SK-N-SH (cell line): Measurements from ENCODE around the gene RNFT1. TPM values are rescaled to one million over a fixed set of nuclear protein-coding genes. Genes with fewer than 3 reads are reported as not detected.
"Not testable (repeated sequence)": the region's sequence is repeated elsewhere in the genome, so short reads cannot be mapped to it uniquely, and the experiment has no call there.

Experiments
- CTCF ChIA-PET: fragments of 300-600, 350-600 bp; formaldehyde crosslinking; extraction: SDS; loops from one replicate; lab custom pipeline; 2021; lab: Yijun Ruan, JAX
- POLR2A ChIA-PET: fragments of 350-600 bp; sonication (Branson Sonifier 250); formaldehyde crosslinking; extraction: SDS; loops from one replicate; lab custom pipeline; 2020; ENCODE audit warnings: antibody characterized with exemption, inconsistent platforms; lab: Yijun Ruan, JAX
- DNase-seq: peaks from one replicate; pipeline ENCODE4 v3.0.0; 2012
- H2AFZ ChIP-seq: fragments of 200-600 bp; sonication (generic); 2 replicates; pipeline ENCODE4 v1.8.1; 2016; ENCODE audit warnings: antibody characterized with exemption, mild to moderate bottlenecking, low read depth
- H3F3A ChIP-seq: fragments of 200-600 bp; sonication (generic); replicated peaks from 2 replicates; pipeline ENCODE3; 2016; ENCODE audit warnings: antibody characterized with exemption, mild to moderate bottlenecking; ENCODE audit not compliant: insufficient read depth
- H3K27ac ChIP-seq, 2 experiments: fragments of 200-500 bp in 1 of 2; fragments of 200-600 bp in 1 of 2; sonication (Bioruptor generic) in 1 of 2; sonication (generic), shearing (Covaris generic) in 1 of 2; 2 replicates each; pipeline versions ENCODE4 v1.5.1 to v1.6.1; 2014 to 2016; ENCODE audit warnings: low read depth in 2 of 2, inconsistent platforms in 1 of 2, low read length in 1 of 2, mild to moderate bottlenecking in 1 of 2, mixed read lengths in 1 of 2
- H3K27me3 ChIP-seq: fragments of 200-600 bp; sonication (generic), shearing (Covaris generic); 2 replicates; pipeline ENCODE4 v1.6.1; 2016; ENCODE audit warnings: mixed run types; ENCODE audit not compliant: insufficient read depth
- H3K36me3 ChIP-seq, 2 experiments: fragments of 200-500 bp in 1 of 2; fragments of 200-600 bp in 1 of 2; sonication (Bioruptor generic) in 1 of 2; sonication (generic) in 1 of 2; replicated peaks in 1 of 2; 2 replicates each; pipeline versions ENCODE3 to v1.5.1; 2014 to 2016; ENCODE audit warnings: low read length in 1 of 2, mild to moderate bottlenecking in 1 of 2; ENCODE audit not compliant: insufficient read depth in 2 of 2, control insufficient read depth in 1 of 2
- H3K4me1 ChIP-seq, 2 experiments: fragments of 200-500 bp in 1 of 2; fragments of 200-600 bp in 1 of 2; sonication (Bioruptor generic) in 1 of 2; sonication (generic), shearing (Covaris generic) in 1 of 2; 2 replicates each; pipeline versions ENCODE4 v1.5.1 to v1.6.1; 2014 to 2016; ENCODE audit warnings: low read depth in 1 of 2, low read length in 1 of 2, mixed run types in 1 of 2; ENCODE audit not compliant: insufficient read depth in 2 of 2, control insufficient read depth in 1 of 2
- H3K4me2 ChIP-seq: fragments of 200-600 bp; sonication (generic), shearing (Covaris generic); 2 replicates; pipeline ENCODE4 v1.6.1; 2017; ENCODE audit warnings: mixed run types
- H3K4me3 ChIP-seq, 2 experiments: fragments of 200-500 bp in 1 of 2; fragments of 200-600 bp in 1 of 2; sonication (Bioruptor generic) in 1 of 2; sonication (generic), shearing (Covaris generic) in 1 of 2; 2 replicates each; pipeline versions ENCODE4 v1.5.1 to v1.8.1; 2014 to 2016; ENCODE audit warnings: low read depth in 2 of 2, inconsistent platforms in 1 of 2, low read length in 1 of 2, mild to moderate bottlenecking in 1 of 2, mixed read lengths in 1 of 2, moderate library complexity in 1 of 2
- H3K79me2 ChIP-seq: fragments of 200-600 bp; sonication (generic); 2 replicates; pipeline ENCODE4 v1.8.1; 2017; ENCODE audit warnings: mild to moderate bottlenecking; ENCODE audit not compliant: insufficient read depth
- H3K9ac ChIP-seq: fragments of 200-600 bp; sonication (generic); 2 replicates; pipeline ENCODE4 v1.6.1; 2017; ENCODE audit warnings: mixed run types
- H3K9me2 ChIP-seq: fragments of 200-600 bp; sonication (generic); 2 replicates; pipeline ENCODE4 v1.6.1; 2017; ENCODE audit warnings: mixed run types
- H3K9me3 ChIP-seq: fragments of 200-600 bp; sonication (generic); 2 replicates; pipeline ENCODE4 v1.6.1; 2017; ENCODE audit warnings: mixed run types, mild to moderate bottlenecking, moderate library complexity
- H4K20me1 ChIP-seq: fragments of 200-600 bp; sonication (generic); 2 replicates; pipeline ENCODE4 v1.6.1; 2017; ENCODE audit warnings: mild to moderate bottlenecking, mixed run types; ENCODE audit not compliant: insufficient read depth
- ELF1 ChIP-seq: IDR thresholded peaks from 2 replicates; pipeline ENCODE4 v1.4.0; 2012
- EP300 ChIP-seq, 2 experiments: IDR thresholded peaks; 2 replicates each; pipeline versions ENCODE4 v1.4.0 to v1.6.1; 2012; ENCODE audit warnings: borderline replicate concordance in 1 of 2, low read depth in 1 of 2, low read length in 1 of 2
- MAX ChIP-seq: IDR thresholded peaks from 2 replicates; pipeline ENCODE4 v1.4.0; 2012; ENCODE audit warnings: low read depth
- MEF2A ChIP-seq: IDR thresholded peaks from 2 replicates; pipeline ENCODE4 v1.4.0; 2012; ENCODE audit warnings: low read depth, borderline replicate concordance
- MXI1 ChIP-seq: IDR thresholded peaks from 2 replicates; pipeline ENCODE4 v1.6.1; 2012; ENCODE audit warnings: mild to moderate bottlenecking, low read depth, low read length, improper control_type of control experiment
- PBX3 ChIP-seq: IDR thresholded peaks from 2 replicates; pipeline ENCODE4; 2012
- POLR2AphosphoS5 ChIP-seq: IDR thresholded peaks from 2 replicates; pipeline ENCODE4 v1.6.1; 2012; ENCODE audit warnings: low read depth, low read length
- RAD21 ChIP-seq: IDR thresholded peaks from 2 replicates; pipeline ENCODE4 v1.6.1; 2012; ENCODE audit warnings: mild to moderate bottlenecking, low read length
- TAF1 ChIP-seq: IDR thresholded peaks from 2 replicates; pipeline ENCODE4 v1.6.1; 2012; ENCODE audit warnings: low read depth, mild to moderate bottlenecking, low read length, moderate library complexity, borderline replicate concordance
- TEAD4 ChIP-seq: IDR thresholded peaks from 2 replicates; pipeline ENCODE4 v1.4.0; 2012; ENCODE audit warnings: mild to moderate bottlenecking, borderline replicate concordance; ENCODE audit not compliant: insufficient read depth
- WGBS: methylation state at CpG from one replicate; pipeline ENCODE4 v1.1.6; 2017; ENCODE audit warnings: low lambda C conversion rate; 5-methylcytosine and 5-hydroxymethylcytosine counted together
- polyA plus RNA-seq, 3 experiments: library from polyadenylated mRNA; depleted of rRNA; stranded (reverse); fragments of >200 nt; gene quantifications; 2 replicates each; pipeline ENCODE4 v1.2.3, GENCODE V29; 2012

Gene RNFT1
- polyA plus RNA-seq, 1 of the 3 experiments (the other 2 are of a cell fraction), result 11.8 TPM

DNA sequence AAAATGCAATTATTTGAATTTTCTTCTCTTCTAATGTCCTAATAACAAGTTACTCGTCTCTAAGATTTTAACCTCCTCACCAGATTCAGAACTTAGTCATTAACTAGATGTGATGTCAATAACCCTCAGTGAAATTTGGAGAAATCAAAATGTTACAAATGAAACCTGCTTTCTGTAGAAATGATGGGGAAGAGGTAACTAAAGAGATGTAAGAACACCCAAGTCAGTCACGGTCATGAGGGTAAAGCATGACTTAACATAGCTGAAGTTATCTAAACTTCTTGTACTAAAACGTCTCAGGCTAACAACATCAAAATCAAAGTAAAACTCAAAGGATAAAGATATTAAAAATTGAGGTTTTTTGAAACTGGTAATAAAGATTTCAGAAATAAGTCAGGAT, 9.7 kb downstream of the RNFT1 start:
- no peaks in the 10 kb centered on the region for H3K79me2 ChIP-seq
- no peak overlapping the region for H3K27ac ChIP-seq
- H3K9me2 ChIP-seq, result no peaks in the 10 kb centered on the region
- H3K9ac ChIP-seq, result no peak overlapping the region
- H2AFZ ChIP-seq, result no peak overlapping the region
- no peak overlapping the region for H3K4me2 ChIP-seq
- H3K4me3 ChIP-seq, result no peak overlapping the region
- TF ChIP-seq ELF1, result no peak
- TF ChIP-seq MEF2A, result no peak
- no peak for TF ChIP-seq MXI1
- TF ChIP-seq EP300 (IDR thresholded peaks at IDR 0.05; ENCODE audit: borderline replicate concordance in 1 of 2, low read depth in 1 of 2, low read length in 1 of 2), result no peak
- TF ChIP-seq TEAD4, result no peak
- TF ChIP-seq MAX, result no peak
- TF ChIP-seq POLR2AphosphoS5, result no peak
- no peaks in the 10 kb centered on the region for H3K27me3 ChIP-seq
- peaks cover 9% of the 10 kb centered on the region for H3F3A ChIP-seq
- WGBS, result 82% methylated on average over 3 of the region's 3 CpGs
- ChIA-PET POLR2A (no interaction called here), CTCF (interaction anchor here (1.5 kb wide), 1 partner anchor 10 kb away, joined by 3 read pairs; the partner anchor contains the start of gene RNFT1)
- H3K36me3 ChIP-seq, result peaks cover 63 to 66% of the 10 kb centered on the region in 2 experiments
- no peaks in the 10 kb centered on the region for H3K9me3 ChIP-seq
- H3K4me1 ChIP-seq, result no peaks in the 10 kb centered on the region
- no peaks in the 10 kb centered on the region for H4K20me1 ChIP-seq
- DNase-seq, result no peak

GRCh38 chr17:59950049-59950448, 14.5 kb downstream of the RNFT1 start:
- ChIA-PET POLR2A (no interaction called here), CTCF (interaction anchor here (0.6 to 2.6 kb wide), 5 partner anchors 15 to 196 kb away, joined by 3 to 10 read pairs (median 3); partner anchors contain the start of gene RNFT1)
- Histone ChIP-seq H3K4me2 (no peak overlapping the region), H3K27me3 (no peaks in the 10 kb centered on the region), H3K36me3 (peaks cover 80 to 83% of the 10 kb centered on the region in 2 experiments), H2AFZ (no peak overlapping the region), H3K4me1 (no peaks in the 10 kb centered on the region), H3K9me3 (no peaks in the 10 kb centered on the region), H3K9ac (no peak overlapping the region), H3F3A (peaks cover 20% of the 10 kb centered on the region), H3K4me3 (no peak overlapping the region), H4K20me1 (no peaks in the 10 kb centered on the region), H3K9me2 (no peaks in the 10 kb centered on the region), H3K79me2 (no peaks in the 10 kb centered on the region), H3K27ac (no peak overlapping the region)
- no peak for TF ChIP-seq RAD21
- TF ChIP-seq TAF1, result no peak
- TF ChIP-seq PBX3, result no peak
- WGBS, result 96% methylated on average over 3 of the region's 3 CpGs
- no peak for DNase-seq

- Histone ChIP-seq H3F3A (peaks cover 13% of the 10 kb centered on the region), H3K36me3 (peaks cover 76 to 80% of the 10 kb centered on the region in 2 experiments)
- H4K20me1 ChIP-seq, H3K79me2 ChIP-seq, H3K4me3 ChIP-seq, CTCF ChIA-PET, H3K27me3 ChIP-seq, DNase-seq, H3K4me1 ChIP-seq, H2AFZ ChIP-seq, H3K9ac ChIP-seq, H3K9me3 ChIP-seq, H3K9me2 ChIP-seq, H3K4me2 ChIP-seq, POLR2A ChIA-PET, H3K27ac ChIP-seq: not testable (repeated sequence)
- WGBS, result 87% methylated on average over 4 of the region's 4 CpGs
Measured at GRCh38 chr17:59947310-59947709, 17.2 kb downstream of the RNFT1 start.

GRCh38 chr17:59946433-59946832, 18.1 kb downstream of the RNFT1 start:
- H3K9me2 ChIP-seq, H3K4me2 ChIP-seq, H3K79me2 ChIP-seq, H3K27me3 ChIP-seq, H4K20me1 ChIP-seq, H2AFZ ChIP-seq, H3K9me3 ChIP-seq, H3K4me1 ChIP-seq, DNase-seq, POLR2A ChIA-PET, H3K4me3 ChIP-seq, H3K9ac ChIP-seq, H3K27ac ChIP-seq: not testable (repeated sequence)
- CTCF ChIA-PET, result interaction anchor here (1.8 kb wide), 1 partner anchor 32 kb away, joined by 5 read pairs; no protein-coding TSS in a partner anchor
- Histone ChIP-seq H3K36me3 (peaks cover 75 to 81% of the 10 kb centered on the region in 2 experiments), H3F3A (peaks cover 11% of the 10 kb centered on the region)
- WGBS, result 91% methylated on average over 7 of the region's 7 CpGs
